Measurements from ENCODE around the gene RAB11FIP4. TPM values are rescaled to one million over a fixed set of nuclear protein-coding genes. Genes with fewer than 3 reads are reported as not detected.
A peak's percentile ranks its signal among the peaks of the same experiment; 100 is the strongest.

The RAB11FIP4 gene
- total and polyA plus RNA-seq, 4 donors, result 5.2 to 19.1 (median 12.8) TPM

DNA sequence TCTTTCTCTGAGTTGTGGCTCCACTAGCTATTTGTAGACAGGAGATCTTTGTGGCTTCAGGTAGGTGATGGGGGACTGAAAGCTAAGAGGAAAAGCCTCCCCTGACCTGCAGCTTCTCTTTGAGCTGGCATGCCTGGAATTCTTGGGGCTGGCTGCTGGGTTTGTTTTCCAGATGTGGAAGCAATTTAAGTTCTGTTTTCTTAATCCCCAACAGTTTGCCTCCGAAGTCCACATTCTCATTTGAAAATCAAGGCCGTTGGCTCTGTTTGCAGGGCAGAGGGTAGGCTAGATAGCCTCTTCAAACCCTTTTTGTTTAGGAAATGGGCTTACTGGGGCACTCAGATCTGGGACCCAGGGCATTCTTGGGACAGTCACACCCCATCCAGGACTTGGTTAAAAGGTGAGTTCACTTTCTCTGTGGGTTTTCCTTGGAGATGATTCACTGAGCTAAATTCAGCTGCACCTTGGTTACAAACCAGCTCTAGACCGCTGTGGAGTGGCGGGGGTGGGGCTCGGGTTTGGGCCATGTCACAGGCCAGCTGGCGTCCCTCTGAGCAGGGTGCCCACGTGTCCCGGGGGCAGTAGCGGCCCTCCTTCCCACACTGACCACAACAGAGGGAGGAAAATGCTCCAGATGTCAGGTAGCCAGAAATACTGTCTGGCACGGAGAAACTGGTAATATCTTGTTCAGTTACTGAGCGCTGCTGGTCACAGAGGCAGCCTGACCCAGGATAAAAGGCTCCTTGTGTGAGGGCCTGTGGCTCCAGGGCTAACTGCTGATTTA lies 108.5 kb downstream of the RAB11FIP4 start:
- DNase-seq, result peak in 1 of 3 donors; percentile 66
- 38 to 51% methylated on average over 11 of the region's 11 CpGs for WGBS, 2 donors
- peak; percentile 27 for ATAC-seq (ENCODE audit: insufficient read depth, low FRiP score)
- Histone ChIP-seq H3K27me3 (ENCODE audit: control insufficient read depth in 3 of 3, insufficient read depth in 3 of 3, low read length in 2 of 3) (peaks cover 0 to under 1% (median 0%) of the 10 kb centered on the region in 3 donors), H3K4me3 (no peak overlapping the region), H3K36me3 (ENCODE audit: control insufficient read depth in 4 of 4, insufficient read depth in 4 of 4, low read length in 4 of 4) (no peaks in the 10 kb centered on the region), H3K9ac (ENCODE audit: insufficient read depth in 1 of 2, low read length in 2 of 2) (no peak overlapping the region), H3K4me1 (ENCODE audit: control insufficient read depth in 5 of 5, insufficient read depth in 5 of 5, low read length in 5 of 5) (peaks cover 0 to 7% (median 2%) of the 10 kb centered on the region in 5 donors), H3K9me3 (ENCODE audit: control insufficient read depth in 4 of 4, insufficient read depth in 3 of 4, low read length in 3 of 4) (no peaks in the 10 kb centered on the region), H3K27ac (ENCODE audit: low read depth in 1 of 2, low read length in 1 of 2) (peak overlapping the region in 1 of 2 donors; percentile 39)
- TF ChIP-seq, protein P1, sequence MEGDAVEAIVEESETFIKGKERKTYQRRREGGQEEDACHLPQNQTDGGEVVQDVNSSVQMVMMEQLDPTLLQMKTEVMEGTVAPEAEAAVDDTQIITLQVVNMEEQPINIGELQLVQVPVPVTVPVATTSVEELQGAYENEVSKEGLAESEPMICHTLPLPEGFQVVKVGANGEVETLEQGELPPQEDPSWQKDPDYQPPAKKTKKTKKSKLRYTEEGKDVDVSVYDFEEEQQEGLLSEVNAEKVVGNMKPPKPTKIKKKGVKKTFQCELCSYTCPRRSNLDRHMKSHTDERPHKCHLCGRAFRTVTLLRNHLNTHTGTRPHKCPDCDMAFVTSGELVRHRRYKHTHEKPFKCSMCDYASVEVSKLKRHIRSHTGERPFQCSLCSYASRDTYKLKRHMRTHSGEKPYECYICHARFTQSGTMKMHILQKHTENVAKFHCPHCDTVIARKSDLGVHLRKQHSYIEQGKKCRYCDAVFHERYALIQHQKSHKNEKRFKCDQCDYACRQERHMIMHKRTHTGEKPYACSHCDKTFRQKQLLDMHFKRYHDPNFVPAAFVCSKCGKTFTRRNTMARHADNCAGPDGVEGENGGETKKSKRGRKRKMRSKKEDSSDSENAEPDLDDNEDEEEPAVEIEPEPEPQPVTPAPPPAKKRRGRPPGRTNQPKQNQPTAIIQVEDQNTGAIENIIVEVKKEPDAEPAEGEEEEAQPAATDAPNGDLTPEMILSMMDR (IDR thresholded peaks at IDR 0.05; ENCODE audit: control extremely low read depth, extremely low read depth), result no peak

DNA sequence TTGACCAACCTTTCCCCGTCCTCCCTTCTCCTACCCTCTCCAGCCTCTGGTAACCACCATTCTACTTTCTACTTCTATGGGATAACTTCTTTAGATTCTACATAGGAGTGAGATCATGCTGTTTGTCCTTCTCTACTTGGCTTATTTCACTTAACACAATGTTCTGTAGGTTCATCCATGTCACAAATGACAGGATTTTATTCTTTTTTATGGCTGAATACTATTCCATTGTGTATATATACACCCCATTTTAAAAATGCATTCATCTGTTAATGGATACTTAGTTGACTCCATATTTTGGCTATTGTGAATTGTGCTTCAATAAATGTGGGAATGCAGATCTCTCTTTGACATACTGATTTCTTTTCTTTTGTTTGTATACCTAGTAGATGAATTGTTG lies 115.0 kb downstream of the RAB11FIP4 start:
- Histone ChIP-seq H3K9me3 (ENCODE audit: control insufficient read depth in 4 of 4, insufficient read depth in 3 of 4, low read length in 3 of 4) (no peaks in the 10 kb centered on the region), H3K36me3 (ENCODE audit: control insufficient read depth in 4 of 4, insufficient read depth in 4 of 4, low read length in 4 of 4) (no peaks in the 10 kb centered on the region), H3K4me1 (ENCODE audit: control insufficient read depth in 5 of 5, insufficient read depth in 5 of 5, low read length in 5 of 5) (peaks cover 0 to 10% (median 5%) of the 10 kb centered on the region in 5 donors), H3K27me3 (ENCODE audit: control insufficient read depth in 3 of 3, insufficient read depth in 3 of 3, low read length in 2 of 3) (peaks cover 0 to 2% (median 0%) of the 10 kb centered on the region in 3 donors), H3K4me3 (no peak overlapping the region), H3K9ac (ENCODE audit: insufficient read depth in 1 of 2, low read length in 2 of 2) (no peak overlapping the region), H3K27ac (ENCODE audit: low read depth in 1 of 2, low read length in 1 of 2) (no peak overlapping the region)
- no peak for DNase-seq
- TF ChIP-seq, protein P1 (IDR thresholded peaks at IDR 0.05; ENCODE audit: control extremely low read depth, extremely low read depth), result no peak
- 95 to 100% methylated on average over 1 of the region's 1 CpG for WGBS, 2 donors
- no peak for ATAC-seq (ENCODE audit: insufficient read depth, low FRiP score)

GRCh38 chr17:31508288-31509094 lies 117.0 kb downstream of the RAB11FIP4 start:
- Histone ChIP-seq H3K36me3 (ENCODE audit: control insufficient read depth in 4 of 4, insufficient read depth in 4 of 4, low read length in 4 of 4) (no peaks in the 10 kb centered on the region), H3K4me1 (ENCODE audit: control insufficient read depth in 5 of 5, insufficient read depth in 5 of 5, low read length in 5 of 5) (peaks cover 0 to 10% (median 5%) of the 10 kb centered on the region in 5 donors), H3K9me3 (ENCODE audit: control insufficient read depth in 4 of 4, insufficient read depth in 3 of 4, low read length in 3 of 4) (no peaks in the 10 kb centered on the region), H3K4me3 (no peak overlapping the region), H3K9ac (ENCODE audit: insufficient read depth in 1 of 2, low read length in 2 of 2) (no peak overlapping the region), H3K27me3 (ENCODE audit: control insufficient read depth in 3 of 3, insufficient read depth in 3 of 3, low read length in 2 of 3) (peaks cover 0 to 2% (median 0%) of the 10 kb centered on the region in 3 donors), H3K27ac (ENCODE audit: low read depth in 1 of 2, low read length in 1 of 2) (peak overlapping the region in 1 of 2 donors; percentile 26)
- DNase-seq (peak in 1 of 3 donors; percentile 50), ATAC-seq (ENCODE audit: insufficient read depth, low FRiP score) (peak; percentile 62)
- 38 to 58% methylated on average over 13 of the region's 13 CpGs for WGBS, 2 donors
- TF ChIP-seq, protein P1 (IDR thresholded peaks at IDR 0.05; ENCODE audit: control extremely low read depth, extremely low read depth), result no peak

Data from lung (tissue), 12 donors.